HG02763 (cell line): ENCODE measurements around the gene STK39.

Experiments
- ATAC-seq: cut with Tn5 transposase; IDR thresholded peaks from one replicate; pipeline ENCODE4 v1.9.1; 2021; ENCODE audit warnings: mild to moderate bottlenecking, moderate library complexity; ENCODE audit not compliant: unreplicated experiment

Gene STK39

DNA sequence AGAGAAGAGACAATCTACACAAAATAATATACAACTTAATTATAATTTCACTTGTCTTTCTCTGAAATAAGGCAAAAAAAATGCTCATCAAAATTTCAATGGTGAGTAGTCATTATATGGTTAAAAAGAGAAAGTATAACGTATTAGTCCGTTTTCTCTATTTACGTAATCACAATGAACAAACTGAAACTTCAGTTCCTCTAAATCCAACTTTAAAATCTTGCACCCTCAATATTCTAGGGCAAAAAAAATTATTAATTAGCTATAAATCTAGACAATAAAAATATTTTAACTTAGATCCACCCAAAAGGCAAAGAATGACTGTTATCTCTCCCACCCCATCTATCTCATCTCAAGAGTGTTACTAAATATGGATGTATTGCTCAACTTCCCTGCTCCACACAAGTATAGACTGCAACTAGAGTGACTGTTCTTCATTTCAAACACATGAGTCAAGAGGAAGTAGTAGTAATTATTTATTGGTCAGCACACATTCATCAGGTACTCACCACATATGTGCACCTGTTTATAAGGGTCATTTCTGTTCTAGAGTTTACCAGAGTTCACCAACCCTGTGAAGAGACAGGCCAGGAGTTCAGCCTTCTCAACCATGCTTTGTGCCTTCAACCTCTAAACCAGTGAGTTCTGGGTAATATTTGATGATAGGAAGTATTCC lies 36.4 kb downstream of the STK39 start:
- peak; percentile 32 for ATAC-seq

DNA sequence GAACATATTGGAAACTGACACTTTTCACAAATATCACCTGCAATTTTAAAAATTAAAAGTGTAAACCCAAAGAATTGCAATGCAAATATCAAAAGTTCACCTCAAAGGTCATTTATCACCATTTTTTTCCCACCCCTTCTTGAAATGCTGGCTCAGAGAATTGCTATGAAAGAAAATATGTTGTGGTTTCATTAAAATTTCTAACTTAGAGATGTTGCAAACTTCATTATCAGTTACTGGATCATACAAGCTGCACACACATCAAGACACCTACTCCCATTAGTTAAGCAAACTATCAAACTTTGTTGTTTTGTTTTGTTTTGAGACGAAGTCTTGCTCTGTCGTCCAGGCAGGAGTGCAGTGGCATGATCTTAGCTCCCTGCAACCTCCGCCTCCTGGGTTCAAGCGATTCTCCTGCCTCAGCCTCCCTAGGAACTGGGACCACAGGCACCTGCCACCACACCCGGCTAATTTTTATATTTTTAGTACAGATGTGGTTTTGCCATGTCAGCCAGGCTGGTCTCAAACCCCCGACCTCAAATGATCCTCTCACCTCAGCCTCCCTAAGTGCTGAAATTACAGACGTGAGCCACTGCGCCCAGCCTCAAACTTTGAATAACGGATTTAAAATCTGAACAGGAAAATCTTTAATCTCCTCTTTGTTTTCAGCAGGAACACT lies 37.0 kb downstream of the STK39 start:
- no peak for ATAC-seq

DNA sequence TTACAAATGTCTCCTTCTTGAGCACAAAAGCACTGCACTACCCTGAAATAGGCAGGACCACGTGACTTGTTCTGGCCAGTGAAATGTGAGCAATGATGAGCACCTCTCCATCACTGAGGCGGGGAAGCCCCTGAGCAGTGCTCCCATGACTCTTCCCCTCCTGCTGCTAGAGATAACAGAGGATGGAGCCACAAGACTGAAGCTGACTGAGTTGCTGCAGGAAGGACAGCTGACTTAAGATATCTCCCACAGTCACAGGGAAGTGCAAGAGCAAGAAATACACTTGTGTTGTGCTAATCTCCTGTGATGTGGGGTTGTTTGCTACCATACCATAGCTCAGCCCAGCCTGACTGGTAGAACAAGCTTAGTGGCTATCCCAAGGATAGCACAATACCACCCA lies 38.7 kb downstream of the STK39 start:
- ATAC-seq = no peak

DNA sequence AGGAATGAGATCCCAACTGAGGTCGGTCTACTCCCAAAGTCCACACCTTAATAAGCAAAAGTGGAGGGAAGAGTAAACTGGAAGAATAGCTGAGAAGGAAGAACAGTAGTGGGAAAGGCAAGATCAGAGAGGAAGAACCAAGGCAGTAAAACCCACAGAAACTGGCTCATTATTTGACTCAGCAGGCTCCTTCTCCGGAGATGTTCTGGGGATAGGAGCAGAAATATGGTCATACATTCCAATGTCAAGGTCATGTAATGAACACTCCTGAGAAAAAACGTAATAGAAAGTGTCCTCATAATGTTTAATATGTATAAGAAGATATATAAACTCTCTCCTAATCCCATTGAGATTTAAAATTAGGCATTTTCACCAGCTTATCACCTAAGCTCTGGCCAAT lies 39.5 kb downstream of the STK39 start:
- ATAC-seq = no peak

DNA sequence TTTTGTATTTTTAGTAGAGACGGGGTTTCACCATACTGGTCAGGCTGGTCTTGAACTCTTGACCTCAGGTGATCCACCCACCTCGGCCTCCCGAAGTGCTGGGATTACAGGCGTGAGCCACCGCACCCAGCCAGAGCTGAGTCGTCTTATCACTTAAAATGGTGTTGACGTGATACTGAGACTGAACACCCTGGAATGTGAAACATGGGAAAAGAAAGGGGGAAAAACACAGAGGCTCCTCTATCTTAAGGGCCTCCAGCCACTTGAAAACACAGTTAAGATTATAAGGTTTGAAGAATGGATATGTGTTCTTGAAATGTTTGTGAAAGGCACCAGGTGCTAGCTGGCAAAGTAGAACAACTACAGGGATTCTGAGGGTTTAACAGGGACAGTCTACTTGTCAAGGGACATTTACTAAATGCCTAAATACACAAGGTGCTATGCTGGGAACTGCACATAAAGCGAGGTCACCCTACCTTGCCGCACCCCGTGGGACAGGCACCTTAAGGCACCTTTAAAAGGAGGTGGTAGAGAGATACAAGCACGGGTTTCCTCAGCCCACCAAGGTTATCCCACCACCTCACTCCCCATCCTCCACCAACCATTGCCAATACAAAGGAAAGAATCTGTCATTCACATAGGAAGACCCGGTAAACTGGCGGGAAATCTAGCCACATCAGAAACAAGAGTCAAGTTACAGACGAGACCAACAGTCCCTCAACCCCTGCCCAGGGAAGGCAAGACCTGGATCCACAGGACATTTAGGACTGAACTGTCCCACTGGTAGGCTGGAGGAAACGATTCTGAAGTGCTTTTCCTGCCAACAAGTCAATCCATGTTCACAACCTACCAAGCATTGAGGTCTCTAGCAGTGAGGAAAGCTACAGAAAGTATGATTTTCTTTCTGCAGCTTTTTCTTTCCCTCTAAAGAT lies 43.4 kb downstream of the STK39 start:
- ATAC-seq = no peak

DNA sequence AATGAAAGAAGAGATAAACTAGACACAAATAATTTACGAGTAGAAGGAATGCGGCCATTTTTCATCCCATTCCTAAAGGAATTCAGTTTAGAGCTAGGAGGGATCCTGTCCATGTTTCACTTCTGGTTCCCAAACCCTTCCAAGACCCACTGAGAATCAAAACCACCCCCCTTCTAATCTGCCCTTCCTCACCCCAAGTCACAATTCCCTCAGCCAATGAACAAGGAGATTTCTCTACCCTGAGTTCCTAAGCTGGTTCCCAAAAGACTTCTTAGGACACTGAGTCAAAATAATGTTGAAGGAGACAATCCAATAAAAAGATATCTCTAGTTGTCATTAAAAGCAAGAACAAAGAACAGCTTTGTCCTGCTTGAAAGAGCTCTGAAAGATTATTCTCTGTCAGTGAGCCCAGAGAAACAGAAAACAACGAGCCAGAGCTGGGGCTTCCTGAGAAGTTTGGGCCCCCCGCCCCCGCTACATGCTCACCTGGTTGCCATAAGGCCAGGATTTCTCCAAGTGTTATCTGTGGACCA lies 45.7 kb downstream of the STK39 start:
- no peak for ATAC-seq

DNA sequence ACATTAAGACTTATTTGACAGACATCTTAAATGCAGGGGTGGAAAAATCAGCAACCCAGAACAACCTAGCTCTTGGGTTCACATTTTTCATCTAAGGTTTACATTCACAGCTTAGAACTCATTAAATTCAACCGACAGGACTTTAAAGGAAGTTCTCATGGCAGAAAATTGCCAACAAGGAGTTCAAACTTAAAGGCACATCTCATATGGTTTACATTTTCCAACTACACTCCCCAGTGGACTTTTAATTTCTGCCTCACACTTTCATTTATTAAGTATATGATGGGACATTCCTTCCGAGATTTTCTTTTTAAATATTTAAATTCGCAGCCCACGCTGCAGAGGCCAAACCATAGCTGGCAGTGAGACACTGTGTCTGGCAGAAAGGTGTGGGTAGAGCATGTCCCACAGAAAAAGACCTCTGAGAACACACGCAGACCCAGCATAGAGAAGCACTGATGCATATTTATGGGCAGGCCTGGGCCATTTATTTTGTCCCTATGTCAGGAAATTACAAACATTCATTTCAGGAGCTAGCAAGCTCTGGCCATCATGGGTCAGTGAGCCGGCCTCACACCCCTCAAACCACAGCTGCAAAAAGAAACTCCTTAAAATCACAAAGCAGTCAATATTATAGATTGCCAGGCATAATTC lies 46.3 kb downstream of the STK39 start:
- ATAC-seq = no peak

DNA sequence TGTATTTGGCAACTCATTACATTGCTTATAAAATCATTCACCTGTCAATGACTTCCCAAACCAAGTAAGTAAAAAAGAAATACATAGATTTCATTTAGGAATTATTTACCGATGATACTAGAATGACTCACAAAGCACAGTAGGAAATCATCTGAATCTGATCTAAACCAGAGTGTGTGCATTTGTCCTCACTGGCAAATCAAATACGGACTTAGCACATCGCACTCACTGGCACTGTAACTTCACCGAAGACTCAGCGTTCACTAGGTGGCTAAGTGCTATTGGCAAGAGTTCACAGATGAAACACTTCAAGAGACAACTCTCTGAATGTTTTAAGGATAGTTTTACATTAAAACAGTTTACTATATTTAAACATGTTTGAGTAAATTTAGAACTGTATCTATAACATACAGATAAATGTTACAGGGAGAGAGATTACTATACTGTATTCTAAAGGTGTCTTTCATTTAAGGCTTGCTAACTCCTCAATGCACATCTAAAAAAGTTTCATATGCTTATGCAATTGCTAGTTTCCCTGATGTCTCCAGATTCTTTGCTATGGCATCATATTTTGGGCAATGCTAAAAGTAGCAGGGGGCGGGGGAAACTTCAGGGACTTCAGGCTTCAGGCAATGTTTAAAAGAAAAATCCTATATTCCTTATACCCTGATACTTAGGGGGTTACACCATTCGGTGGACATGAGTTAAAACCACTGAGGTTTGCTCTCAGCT lies 48.8 kb downstream of the STK39 start:
- no peak for ATAC-seq

DNA sequence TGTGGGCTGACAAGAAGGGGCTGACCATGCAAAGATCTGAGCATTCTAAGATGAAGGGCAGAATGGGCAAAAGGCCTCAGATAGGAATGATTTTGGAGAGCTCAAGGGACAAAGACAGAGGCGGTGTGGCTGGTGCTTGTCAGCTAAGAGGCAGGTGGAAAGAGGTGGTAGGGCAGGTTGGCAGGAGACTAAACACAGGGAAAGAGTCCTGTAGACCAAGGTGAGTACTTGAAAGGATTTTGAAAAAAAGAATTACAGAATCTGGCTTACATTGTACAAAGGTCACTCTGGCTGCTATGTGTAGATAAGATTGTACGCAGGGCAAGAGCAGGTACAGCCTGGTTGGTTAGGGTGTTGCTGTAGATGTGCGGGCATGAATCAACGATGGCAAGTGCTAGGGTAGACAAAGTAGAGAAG lies 50.6 kb downstream of the STK39 start:
- ATAC-seq = no peak

DNA sequence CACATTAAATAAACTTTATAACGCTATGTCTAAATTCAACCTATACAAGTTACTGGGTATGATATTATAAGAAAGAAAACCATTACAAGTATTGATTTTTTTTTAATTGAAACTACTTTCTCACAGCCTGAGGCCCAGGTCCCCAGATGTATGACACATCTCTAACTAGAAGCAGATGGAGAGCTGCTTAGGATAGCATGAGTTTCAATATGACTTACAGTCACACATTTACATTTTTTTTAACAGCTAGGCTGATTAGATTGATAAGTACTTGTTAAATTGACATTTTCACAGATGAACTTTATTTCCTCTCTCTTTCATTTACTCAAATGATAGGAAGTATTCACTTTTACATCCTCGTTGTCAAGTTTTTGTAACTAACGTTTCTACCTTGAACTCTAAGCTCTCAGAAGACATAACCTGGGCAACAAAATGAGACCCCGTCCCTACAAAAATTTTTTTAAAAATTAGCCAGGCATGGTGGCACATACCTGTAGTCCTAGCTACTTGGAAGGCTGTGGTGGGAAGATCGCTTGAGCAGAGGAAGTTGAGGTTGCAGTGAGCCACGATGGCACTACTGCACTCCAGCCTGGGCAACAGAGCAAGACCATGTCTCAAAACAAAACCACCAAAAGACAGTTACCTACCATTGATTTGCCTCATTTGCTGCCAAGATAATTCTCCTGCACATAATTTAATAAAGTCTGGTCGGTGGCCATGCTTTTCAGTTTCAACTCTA lies 52.4 kb downstream of the STK39 start:
- peak; percentile 88 for ATAC-seq

DNA sequence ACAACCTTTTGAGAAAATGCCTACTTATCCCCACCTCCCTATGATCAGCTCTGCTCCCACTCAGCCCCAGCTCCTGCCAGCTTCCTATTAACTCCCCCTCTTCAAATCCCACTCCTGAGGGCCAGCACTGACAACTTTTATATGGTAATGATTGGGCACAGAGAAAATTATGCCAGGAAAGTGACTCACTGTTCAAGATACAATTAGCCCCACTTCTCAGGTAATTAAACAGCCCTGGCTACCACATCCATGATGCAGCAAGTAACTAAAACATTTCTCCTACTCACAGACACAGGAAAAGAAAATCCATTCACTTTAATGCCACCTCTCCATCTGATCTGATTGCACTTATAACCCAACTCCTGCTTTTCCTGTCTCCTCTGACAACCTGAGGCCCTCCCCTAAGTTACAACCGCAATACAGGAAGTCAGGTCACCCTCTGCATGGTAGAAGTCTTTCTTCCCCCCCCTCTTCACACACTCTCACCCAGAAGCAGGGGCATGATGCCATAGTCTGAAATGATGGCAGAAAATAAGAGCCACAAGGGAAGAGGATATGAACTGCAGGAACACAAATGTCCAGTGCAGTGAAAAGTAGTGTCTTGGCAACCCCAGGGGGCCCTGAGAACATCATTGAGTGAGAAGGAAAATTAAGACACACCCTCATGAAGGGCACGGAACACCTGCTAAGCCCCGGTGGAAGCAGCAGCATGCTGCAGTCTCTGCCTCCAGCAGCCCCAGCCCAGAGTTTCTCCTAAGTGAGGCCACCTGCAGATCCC lies 54.4 kb downstream of the STK39 start:
- ATAC-seq = no peak

DNA sequence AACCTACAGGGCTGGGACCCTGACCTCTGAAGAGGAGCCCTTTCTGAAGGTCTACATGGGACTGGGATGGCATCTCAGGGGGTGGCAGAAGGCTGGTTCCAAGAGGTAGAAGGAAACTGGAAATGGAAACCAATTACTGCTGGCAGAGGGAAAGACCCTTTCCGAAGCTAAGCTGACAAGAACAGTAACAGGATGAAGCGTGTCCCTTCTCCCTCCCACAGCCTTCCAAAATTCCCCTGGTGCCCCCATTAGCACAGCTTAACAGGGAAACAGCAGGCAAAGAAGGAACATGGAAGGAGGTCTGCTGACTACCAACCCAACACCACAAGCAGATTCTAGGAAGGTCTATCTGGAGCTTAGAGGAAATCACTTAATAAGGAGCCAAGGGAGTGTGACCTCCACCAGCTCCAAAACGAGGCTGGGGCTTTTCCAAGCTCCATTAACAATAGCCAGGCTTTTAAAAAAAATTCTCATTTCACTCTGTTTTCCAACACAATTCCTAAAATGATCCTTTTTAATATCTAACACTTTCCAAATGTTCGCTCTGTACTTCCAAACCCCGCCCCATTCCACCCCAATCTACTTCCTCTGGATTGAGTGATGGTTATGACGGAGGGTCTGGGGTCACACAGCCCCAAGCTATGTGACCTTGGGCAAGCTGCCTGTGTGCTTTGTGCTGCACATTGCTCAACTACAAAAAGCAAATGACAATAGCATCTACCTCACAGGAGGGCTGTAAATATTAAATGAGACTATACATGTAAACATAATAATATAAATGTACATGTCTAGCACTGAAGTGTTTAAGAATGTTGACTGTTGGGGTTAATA lies 55.2 kb downstream of the STK39 start:
- ATAC-seq = no peak

DNA sequence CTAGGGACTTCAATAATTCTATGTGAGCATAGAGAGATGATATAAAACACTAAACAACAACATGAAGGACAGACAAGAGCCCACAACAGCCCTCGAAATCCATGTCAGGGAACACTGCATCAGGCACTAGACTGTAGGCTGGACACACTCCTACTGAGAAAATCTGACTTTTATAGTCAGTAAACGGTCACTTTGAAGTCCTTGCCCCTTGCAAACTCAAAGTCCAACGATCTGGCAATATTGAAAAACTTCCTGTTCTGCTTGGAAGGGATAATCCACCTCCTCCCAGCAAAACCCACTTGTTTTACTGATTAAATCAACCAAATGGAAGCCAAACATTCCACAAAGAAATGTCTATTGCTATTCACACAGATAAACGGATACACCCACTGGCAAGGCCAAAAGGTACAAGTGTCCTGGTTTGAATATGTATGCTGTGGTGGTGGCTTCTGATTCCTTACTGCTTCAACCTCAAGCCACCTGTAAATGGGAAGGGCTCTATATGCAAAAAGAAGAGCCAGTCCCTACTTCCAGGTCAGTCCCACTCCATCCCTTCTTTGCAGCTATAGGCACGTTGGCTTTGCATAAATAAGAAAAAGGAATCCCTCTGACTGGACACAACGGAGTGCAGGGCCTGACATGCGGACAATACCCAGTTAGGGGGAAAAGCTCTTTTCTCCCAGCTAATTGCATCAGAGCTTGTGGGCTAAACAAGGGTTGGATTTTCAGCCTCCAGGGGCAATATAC lies 56.6 kb downstream of the STK39 start:
- no peak for ATAC-seq

DNA sequence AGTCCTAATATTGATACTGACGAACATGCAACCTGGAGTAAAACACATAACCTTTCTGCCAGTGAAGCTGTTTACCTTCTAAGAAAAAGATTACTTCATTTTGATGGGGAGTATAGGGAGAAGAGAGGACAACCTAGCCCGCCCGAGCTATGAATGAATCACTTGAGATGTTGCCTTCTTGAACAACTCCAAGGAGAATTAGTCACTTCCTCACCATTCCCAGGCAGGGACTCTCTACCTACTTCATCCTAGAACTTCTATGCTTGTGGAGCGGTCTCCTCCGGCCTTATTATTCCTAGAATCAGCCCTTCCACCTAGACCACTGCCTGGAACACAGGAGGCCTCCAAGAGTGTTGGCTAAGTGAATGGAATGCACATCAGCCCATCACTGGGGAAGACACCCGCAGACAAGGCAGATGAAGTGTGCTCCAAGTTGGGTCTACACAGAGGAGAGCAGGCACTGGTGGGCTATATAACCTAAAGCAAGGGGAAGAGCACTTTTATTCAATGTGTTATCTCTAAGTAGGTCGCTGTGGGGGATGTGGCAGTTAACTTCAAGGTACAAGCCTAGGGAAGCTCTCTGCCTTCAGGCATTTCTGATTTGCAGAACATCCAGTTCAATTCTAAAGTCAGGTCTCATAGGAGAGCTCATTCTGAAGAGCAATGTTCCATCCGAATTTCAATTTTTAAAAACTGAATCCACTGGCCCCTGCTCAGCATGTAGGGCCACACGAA lies 57.4 kb downstream of the STK39 start:
- no peak for ATAC-seq

DNA sequence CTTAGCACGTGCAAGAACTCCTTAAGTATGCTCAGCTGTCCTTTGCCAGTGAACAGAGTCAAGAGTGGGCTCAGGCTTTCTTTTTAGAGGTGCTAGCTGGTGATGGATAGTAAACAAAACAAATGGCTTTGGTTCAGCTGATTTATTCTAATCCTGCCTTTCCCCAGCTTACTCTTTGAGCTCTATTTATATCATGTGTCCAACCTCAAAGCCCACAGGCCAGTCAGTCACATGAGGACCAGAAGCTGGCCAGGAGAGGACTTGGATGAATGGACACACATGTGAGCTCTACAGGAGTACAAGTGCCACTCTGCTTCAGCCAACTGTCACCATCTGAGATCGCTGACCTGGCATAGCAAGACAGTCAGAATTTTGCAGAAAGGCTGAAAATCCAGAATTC lies 59.4 kb downstream of the STK39 start:
- ATAC-seq = no peak

DNA sequence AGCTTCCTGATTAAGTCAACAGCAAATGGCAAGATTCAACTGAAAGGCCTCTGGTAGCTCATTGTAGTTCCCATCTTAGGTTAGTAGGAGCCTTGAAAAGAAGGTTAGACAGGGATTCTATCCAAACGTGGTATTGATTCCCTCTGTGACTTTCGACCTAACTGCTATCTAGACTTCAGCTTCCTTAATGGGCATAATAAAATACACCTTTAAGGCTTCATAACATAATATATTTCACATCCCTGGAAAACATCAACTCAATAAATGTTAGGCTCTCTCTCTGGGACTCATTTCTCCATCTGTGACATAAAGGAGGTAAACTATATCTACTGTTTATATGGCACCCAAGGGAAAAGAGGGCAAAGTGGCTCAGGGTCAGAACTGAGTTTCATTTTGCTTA lies 60.9 kb downstream of the STK39 start:
- ATAC-seq = no peak
